WTC11 (cell line): ENCODE results near the gene MUC2. TPM values are rescaled to one million over a fixed set of nuclear protein-coding genes. Genes with fewer than 3 reads are reported as not detected.

Experiments used
- ATAC-seq: fragments of 200-7000 bp; cut with Tn5 transposase; 2 replicates; pipeline ENCODE4 v1.10.0; 2021; ENCODE audit warnings: mild to moderate bottlenecking, moderate library complexity
- CTCF ChIA-PET: fragments of 300-600 bp; sonication (Branson Sonifier 250); formaldehyde crosslinking; loops from one replicate; lab custom pipeline; 2021; ENCODE audit warnings: antibody characterized with exemption; lab: Charles Lee
- POLR2A ChIA-PET: fragments of 350-600 bp; sonication (Branson Sonifier 250); formaldehyde crosslinking; loops from one replicate; lab custom pipeline; 2021; ENCODE audit warnings: antibody characterized with exemption; lab: Charles Lee
- DNase-seq: peaks from one replicate; pipeline ENCODE4 v3.0.0; 2021; ENCODE audit warnings: low spot score
- H3K27ac Mint-ChIP-seq: 2 replicates; pipeline ENCODE4 v1.8.0; 2021; ENCODE audit warnings: mixed read lengths
- H3K27me3 Mint-ChIP-seq: 2 replicates; pipeline ENCODE4 v1.8.0; 2021; ENCODE audit warnings: low read depth, mild to moderate bottlenecking, moderate library complexity, mixed read lengths
- H3K36me3 Mint-ChIP-seq: 2 replicates; pipeline ENCODE4 v1.8.0; 2021; ENCODE audit warnings: mixed read lengths
- H3K4me1 Mint-ChIP-seq: 2 replicates; pipeline ENCODE4 v1.8.0; 2022; ENCODE audit warnings: mixed read lengths
- H3K4me3 Mint-ChIP-seq: 2 replicates; pipeline ENCODE4 v1.8.0; 2021; ENCODE audit warnings: mild to moderate bottlenecking, moderate library complexity, mixed read lengths
- H3K9me3 Mint-ChIP-seq: 2 replicates; pipeline ENCODE4 v1.8.0; 2021; ENCODE audit warnings: mixed read lengths
- ATF1 ChIP-seq: sonication (generic); formaldehyde crosslinking; IDR thresholded peaks from 2 replicates; pipeline ENCODE4 v1.8.1; 2023; ENCODE audit warnings: mild to moderate bottlenecking, moderate library complexity, missing genetic modification reagents
- CREB1 ChIP-seq: sonication (generic); formaldehyde crosslinking; IDR thresholded peaks from 2 replicates; pipeline ENCODE4 v1.8.0; 2023; ENCODE audit warnings: mild to moderate bottlenecking, missing genetic modification reagents
- HMGA2 ChIP-seq: fragments of 250-450 bp; sonication (Bioruptor Pico); IDR thresholded peaks from 2 replicates; pipeline ENCODE4 v1.4.0; 2021; ENCODE audit warnings: mild to moderate bottlenecking, moderate library complexity
- JUN ChIP-seq: sonication (generic); formaldehyde crosslinking; IDR thresholded peaks from 2 replicates; pipeline ENCODE4 v1.8.0; 2023; ENCODE audit warnings: mild to moderate bottlenecking, missing genetic modification reagents
- MYBL2 ChIP-seq: sonication (generic); formaldehyde crosslinking; IDR thresholded peaks from 2 replicates; pipeline ENCODE4 v1.8.1; 2023; ENCODE audit warnings: mild to moderate bottlenecking, moderate library complexity, missing genetic modification reagents
- PRRX2 ChIP-seq: fragments of 250-450 bp; sonication (Bioruptor Pico); IDR thresholded peaks from 2 replicates; pipeline ENCODE4 v1.8.0; 2021; ENCODE audit warnings: mild to moderate bottlenecking
- SMAD4 ChIP-seq: sonication (generic); formaldehyde crosslinking; IDR thresholded peaks from 2 replicates; pipeline ENCODE4 v1.8.0; 2022; ENCODE audit warnings: mild to moderate bottlenecking, missing genetic modification reagents
- TCF7 ChIP-seq: sonication (generic); formaldehyde crosslinking; IDR thresholded peaks from 2 replicates; pipeline ENCODE4 v1.8.0; 2022; ENCODE audit warnings: mild to moderate bottlenecking, low read depth, missing genetic modification reagents, moderate library complexity
- ZBTB21 ChIP-seq: sonication (generic); formaldehyde crosslinking; IDR thresholded peaks from 2 replicates; pipeline ENCODE4 v1.8.1; 2023; ENCODE audit warnings: mild to moderate bottlenecking, missing genetic modification reagents, borderline replicate concordance
- ZNF671 ChIP-seq: fragments of 250-450 bp; sonication (Bioruptor Pico); IDR thresholded peaks from 2 replicates; pipeline ENCODE4 v1.8.0; 2021; ENCODE audit warnings: mild to moderate bottlenecking
- total RNA-seq: library from RNA; stranded (reverse); gene quantifications from 3 replicates; pipeline ENCODE4 v1.2.3, GENCODE V29; 2021
- TF ChIP-seq, protein P1 (sequence below): sonication (generic); formaldehyde crosslinking; IDR thresholded peaks from 2 replicates; pipeline ENCODE4 v1.8.0; 2023; ENCODE audit warnings: missing genetic modification reagents
- TF ChIP-seq, protein P2 (sequence below): sonication (generic); formaldehyde crosslinking; IDR thresholded peaks from 2 replicates; pipeline ENCODE4 v1.8.0; 2022; ENCODE audit warnings: missing genetic modification reagents
- TF ChIP-seq, protein P3 (sequence below): fragments of 250-450 bp; sonication (Bioruptor Pico); conservative IDR thresholded peaks from 2 replicates; pipeline ENCODE4 v1.9.0; 2021; ENCODE audit warnings: mild to moderate bottlenecking
- TF ChIP-seq, protein P4 (sequence below): sonication (generic); formaldehyde crosslinking; IDR thresholded peaks from 2 replicates; pipeline ENCODE4 v1.8.1; 2022; ENCODE audit warnings: low read depth, mild to moderate bottlenecking, moderate library complexity, missing genetic modification reagents, borderline replicate concordance
- TF ChIP-seq, protein P5 (sequence below): sonication (generic); formaldehyde crosslinking; IDR thresholded peaks from 2 replicates; pipeline ENCODE4 v1.8.1; 2023; ENCODE audit warnings: mild to moderate bottlenecking, missing genetic modification reagents, moderate library complexity
- TF ChIP-seq, protein P6 (sequence below): sonication (generic); formaldehyde crosslinking; conservative IDR thresholded peaks from 2 replicates; pipeline ENCODE4 v1.8.1; 2022; ENCODE audit warnings: mild to moderate bottlenecking, missing genetic modification reagents
- TF ChIP-seq, protein P7 (sequence below): sonication (generic); formaldehyde crosslinking; IDR thresholded peaks from 2 replicates; pipeline ENCODE4 v1.8.0; 2023; ENCODE audit warnings: mild to moderate bottlenecking, missing genetic modification reagents
- TF ChIP-seq, protein P8 (sequence below): sonication (generic); formaldehyde crosslinking; IDR thresholded peaks from 2 replicates; pipeline ENCODE4 v1.8.1; 2022; ENCODE audit warnings: missing genetic modification reagents, borderline replicate concordance

MUC2 gene
- total RNA-seq, 1 experiment from 2014 or later = 0.22 TPM

DNA sequence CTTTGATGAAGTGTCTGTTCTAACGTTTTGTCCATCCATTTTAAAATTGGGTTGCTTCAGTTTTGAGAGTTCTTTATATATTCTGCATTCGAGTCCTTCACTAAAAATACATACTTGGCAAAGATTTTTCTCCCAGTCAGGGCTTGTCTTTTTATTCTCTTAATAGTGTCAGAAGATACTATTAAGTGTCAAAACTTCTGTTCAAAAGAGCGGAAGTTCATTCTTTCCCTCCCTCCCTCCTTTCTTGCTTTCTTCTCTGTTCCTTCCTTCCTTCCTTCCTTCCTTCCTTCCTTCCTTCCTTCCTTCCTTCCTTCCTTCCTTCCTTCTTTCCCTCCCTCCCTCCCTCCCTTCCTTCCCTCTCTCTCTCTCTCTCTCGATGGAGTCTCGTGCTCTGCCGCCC is 30.5 kb upstream of the MUC2 start:
- H3K27ac Mint-ChIP-seq = no peak overlapping the region
- no peak for DNase-seq
- POLR2A ChIA-PET = no interaction called here
- no peak for ATAC-seq
- TF ChIP-seq ZNF671 (CRISPR knock-in tag) = no peak
- no peak for TF ChIP-seq SMAD4 (CRISPR knock-in tag)
- TF ChIP-seq JUN (CRISPR knock-in tag) = no peak
- no peak for TF ChIP-seq TCF7 (CRISPR knock-in tag)
- no peak for TF ChIP-seq ATF1
- TF ChIP-seq HMGA2 = no peak
- TF ChIP-seq, protein P1, sequence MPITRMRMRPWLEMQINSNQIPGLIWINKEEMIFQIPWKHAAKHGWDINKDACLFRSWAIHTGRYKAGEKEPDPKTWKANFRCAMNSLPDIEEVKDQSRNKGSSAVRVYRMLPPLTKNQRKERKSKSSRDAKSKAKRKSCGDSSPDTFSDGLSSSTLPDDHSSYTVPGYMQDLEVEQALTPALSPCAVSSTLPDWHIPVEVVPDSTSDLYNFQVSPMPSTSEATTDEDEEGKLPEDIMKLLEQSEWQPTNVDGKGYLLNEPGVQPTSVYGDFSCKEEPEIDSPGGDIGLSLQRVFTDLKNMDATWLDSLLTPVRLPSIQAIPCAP (CRISPR knock-in tag) = no peak
- TF ChIP-seq, protein P2, sequence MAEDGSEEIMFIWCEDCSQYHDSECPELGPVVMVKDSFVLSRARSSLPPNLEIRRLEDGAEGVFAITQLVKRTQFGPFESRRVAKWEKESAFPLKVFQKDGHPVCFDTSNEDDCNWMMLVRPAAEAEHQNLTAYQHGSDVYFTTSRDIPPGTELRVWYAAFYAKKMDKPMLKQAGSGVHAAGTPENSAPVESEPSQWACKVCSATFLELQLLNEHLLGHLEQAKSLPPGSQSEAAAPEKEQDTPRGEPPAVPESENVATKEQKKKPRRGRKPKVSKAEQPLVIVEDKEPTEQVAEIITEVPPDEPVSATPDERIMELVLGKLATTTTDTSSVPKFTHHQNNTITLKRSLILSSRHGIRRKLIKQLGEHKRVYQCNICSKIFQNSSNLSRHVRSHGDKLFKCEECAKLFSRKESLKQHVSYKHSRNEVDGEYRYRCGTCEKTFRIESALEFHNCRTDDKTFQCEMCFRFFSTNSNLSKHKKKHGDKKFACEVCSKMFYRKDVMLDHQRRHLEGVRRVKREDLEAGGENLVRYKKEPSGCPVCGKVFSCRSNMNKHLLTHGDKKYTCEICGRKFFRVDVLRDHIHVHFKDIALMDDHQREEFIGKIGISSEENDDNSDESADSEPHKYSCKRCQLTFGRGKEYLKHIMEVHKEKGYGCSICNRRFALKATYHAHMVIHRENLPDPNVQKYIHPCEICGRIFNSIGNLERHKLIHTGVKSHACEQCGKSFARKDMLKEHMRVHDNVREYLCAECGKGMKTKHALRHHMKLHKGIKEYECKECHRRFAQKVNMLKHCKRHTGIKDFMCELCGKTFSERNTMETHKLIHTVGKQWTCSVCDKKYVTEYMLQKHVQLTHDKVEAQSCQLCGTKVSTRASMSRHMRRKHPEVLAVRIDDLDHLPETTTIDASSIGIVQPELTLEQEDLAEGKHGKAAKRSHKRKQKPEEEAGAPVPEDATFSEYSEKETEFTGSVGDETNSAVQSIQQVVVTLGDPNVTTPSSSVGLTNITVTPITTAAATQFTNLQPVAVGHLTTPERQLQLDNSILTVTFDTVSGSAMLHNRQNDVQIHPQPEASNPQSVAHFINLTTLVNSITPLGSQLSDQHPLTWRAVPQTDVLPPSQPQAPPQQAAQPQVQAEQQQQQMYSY (CRISPR knock-in tag) = no peak
- TF ChIP-seq ZBTB21 = no peak
- TF ChIP-seq PRRX2 (CRISPR knock-in tag) = no peak
- TF ChIP-seq, protein P3, sequence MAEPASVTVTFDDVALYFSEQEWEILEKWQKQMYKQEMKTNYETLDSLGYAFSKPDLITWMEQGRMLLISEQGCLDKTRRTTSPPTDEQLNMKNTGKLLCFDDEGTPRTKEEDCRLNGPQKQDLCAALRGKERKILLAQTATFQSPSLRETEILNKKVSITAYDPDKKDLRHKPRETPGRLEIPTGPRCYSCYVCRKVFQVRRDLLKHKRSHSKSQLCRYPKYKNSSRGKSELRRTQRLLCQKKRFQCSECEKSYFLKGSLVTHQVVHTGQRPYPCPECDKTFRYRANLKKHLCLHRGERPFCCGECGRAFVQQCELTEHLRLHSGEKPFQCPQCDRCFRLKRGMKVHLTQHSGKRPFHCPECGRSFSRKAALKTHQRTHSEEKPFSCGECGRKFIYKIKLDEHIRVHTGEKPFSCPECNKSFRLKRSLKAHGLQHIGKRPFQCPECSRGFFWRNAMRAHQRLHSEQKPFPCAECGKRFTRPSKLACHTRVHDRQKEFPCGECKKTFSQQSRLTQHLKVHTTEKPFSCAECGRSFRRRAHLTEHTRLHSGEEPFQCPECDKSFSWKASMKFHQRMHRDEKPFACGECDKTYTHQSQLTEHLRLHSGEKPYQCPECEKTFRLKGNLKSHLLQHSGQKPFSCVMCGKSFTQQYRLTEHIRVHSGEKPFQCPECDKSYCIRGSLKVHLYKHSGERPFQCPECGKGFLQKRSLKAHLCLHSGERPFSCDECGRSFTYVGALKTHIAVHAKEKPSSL (CRISPR knock-in tag) = no peak
- TF ChIP-seq, protein P4, sequence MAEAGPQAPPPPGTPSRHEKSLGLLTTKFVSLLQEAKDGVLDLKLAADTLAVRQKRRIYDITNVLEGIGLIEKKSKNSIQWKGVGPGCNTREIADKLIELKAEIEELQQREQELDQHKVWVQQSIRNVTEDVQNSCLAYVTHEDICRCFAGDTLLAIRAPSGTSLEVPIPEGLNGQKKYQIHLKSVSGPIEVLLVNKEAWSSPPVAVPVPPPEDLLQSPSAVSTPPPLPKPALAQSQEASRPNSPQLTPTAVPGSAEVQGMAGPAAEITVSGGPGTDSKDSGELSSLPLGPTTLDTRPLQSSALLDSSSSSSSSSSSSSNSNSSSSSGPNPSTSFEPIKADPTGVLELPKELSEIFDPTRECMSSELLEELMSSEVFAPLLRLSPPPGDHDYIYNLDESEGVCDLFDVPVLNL (CRISPR knock-in tag) = no peak
- TF ChIP-seq, protein P5, sequence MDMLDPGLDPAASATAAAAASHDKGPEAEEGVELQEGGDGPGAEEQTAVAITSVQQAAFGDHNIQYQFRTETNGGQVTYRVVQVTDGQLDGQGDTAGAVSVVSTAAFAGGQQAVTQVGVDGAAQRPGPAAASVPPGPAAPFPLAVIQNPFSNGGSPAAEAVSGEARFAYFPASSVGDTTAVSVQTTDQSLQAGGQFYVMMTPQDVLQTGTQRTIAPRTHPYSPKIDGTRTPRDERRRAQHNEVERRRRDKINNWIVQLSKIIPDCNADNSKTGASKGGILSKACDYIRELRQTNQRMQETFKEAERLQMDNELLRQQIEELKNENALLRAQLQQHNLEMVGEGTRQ (CRISPR knock-in tag) = no peak
- TF ChIP-seq, protein P6, sequence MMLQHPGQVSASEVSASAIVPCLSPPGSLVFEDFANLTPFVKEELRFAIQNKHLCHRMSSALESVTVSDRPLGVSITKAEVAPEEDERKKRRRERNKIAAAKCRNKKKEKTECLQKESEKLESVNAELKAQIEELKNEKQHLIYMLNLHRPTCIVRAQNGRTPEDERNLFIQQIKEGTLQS (CRISPR knock-in tag) = no peak
- TF ChIP-seq, protein P7, sequence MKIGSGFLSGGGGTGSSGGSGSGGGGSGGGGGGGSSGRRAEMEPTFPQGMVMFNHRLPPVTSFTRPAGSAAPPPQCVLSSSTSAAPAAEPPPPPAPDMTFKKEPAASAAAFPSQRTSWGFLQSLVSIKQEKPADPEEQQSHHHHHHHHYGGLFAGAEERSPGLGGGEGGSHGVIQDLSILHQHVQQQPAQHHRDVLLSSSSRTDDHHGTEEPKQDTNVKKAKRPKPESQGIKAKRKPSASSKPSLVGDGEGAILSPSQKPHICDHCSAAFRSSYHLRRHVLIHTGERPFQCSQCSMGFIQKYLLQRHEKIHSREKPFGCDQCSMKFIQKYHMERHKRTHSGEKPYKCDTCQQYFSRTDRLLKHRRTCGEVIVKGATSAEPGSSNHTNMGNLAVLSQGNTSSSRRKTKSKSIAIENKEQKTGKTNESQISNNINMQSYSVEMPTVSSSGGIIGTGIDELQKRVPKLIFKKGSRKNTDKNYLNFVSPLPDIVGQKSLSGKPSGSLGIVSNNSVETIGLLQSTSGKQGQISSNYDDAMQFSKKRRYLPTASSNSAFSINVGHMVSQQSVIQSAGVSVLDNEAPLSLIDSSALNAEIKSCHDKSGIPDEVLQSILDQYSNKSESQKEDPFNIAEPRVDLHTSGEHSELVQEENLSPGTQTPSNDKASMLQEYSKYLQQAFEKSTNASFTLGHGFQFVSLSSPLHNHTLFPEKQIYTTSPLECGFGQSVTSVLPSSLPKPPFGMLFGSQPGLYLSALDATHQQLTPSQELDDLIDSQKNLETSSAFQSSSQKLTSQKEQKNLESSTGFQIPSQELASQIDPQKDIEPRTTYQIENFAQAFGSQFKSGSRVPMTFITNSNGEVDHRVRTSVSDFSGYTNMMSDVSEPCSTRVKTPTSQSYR (CRISPR knock-in tag) = no peak
- TF ChIP-seq CREB1 = no peak
- TF ChIP-seq, protein P8, sequence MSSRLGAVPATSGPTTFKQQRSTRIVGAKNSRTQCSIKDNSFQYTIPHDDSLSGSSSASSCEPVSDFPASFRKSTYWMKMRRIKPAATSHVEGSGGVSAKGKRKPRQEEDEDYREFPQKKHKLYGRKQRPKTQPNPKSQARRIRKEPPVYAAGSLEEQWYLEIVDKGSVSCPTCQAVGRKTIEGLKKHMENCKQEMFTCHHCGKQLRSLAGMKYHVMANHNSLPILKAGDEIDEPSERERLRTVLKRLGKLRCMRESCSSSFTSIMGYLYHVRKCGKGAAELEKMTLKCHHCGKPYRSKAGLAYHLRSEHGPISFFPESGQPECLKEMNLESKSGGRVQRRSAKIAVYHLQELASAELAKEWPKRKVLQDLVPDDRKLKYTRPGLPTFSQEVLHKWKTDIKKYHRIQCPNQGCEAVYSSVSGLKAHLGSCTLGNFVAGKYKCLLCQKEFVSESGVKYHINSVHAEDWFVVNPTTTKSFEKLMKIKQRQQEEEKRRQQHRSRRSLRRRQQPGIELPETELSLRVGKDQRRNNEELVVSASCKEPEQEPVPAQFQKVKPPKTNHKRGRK (CRISPR knock-in tag) = no peak
- TF ChIP-seq MYBL2 = no peak
- TF ChIP-seq, all 79 proteins: peak for 0
- Mint-ChIP-seq H3K9me3 (peaks cover 6% of the 10 kb centered on the region), H3K36me3 (no peaks in the 10 kb centered on the region), H3K27me3 (peaks cover 3% of the 10 kb centered on the region; the same call in 1 of the 2 replicates), H3K4me3 (no peak overlapping the region), H3K4me1 (no peaks in the 10 kb centered on the region)
- CTCF ChIA-PET = no interaction called here
